Measurements from ENCODE around the gene SPEM2.

The SPEM2 gene

DNA sequence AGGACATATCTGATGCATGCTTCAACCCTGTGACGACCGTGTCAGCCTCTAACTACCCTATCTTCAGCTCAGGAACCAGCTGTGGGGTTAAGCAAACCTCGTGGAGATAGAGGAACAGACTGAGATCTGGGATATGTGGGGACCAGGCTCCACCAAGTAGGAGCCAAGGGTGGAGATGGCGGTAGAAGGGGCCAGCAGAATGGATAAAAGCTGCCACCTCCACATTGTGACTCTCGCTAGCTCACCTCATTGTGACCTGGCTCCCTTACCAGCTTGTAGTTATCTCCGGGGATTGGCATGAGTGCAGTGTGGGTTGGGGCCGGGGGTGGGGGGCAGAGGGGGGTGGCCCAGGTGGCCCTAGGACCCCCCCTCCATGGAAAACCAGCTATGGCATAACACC, at the start of gene SPEM2:
TSS of gene SPEM2 (plus strand) at position 301 of the 400 bp plus-strand sequence. CDS start at position 374, 73 bp downstream.
- Mint-ChIP-seq H3K27me3 (no peaks in the 10 kb centered on the region), H3K4me3 (no peak within 1 kb of the TSS), H3K36me3 (ENCODE audit: low read depth) (no peaks in the 10 kb centered on the region), H3K4me1 (ENCODE audit: low read depth) (no peaks in the 10 kb centered on the region), H3K9me3 (no peaks in the 10 kb centered on the region), H3K27ac (peak within 1 kb of the TSS; percentile 0)

DNA sequence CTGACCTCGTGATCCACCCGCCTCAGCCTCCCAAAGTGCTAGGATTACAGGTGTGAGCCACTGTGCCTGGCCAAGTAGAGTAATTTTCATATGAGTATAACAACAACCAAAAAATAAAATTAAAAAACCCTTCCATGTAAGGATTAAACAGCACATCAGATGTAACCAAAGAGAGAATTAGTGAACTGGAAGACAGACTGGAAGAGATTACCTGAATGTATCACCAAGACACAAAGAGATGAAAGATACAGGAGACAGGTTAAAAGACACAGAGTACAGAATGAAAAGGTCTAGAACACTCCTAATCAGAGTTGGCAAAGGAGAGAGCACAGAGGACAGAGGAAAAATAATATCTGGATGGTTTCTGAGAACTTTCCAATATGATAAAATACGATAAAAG, 46.3 kb upstream of the SPEM2 start:
- Mint-ChIP-seq H3K9me3 (peaks cover 5% of the 10 kb centered on the region), H3K4me1 (ENCODE audit: low read depth) (no peaks in the 10 kb centered on the region), H3K36me3 (ENCODE audit: low read depth) (no peaks in the 10 kb centered on the region), H3K27ac (no peak overlapping the region), H3K4me3 (no peak overlapping the region), H3K27me3 (peaks cover 46% of the 10 kb centered on the region)

DNA sequence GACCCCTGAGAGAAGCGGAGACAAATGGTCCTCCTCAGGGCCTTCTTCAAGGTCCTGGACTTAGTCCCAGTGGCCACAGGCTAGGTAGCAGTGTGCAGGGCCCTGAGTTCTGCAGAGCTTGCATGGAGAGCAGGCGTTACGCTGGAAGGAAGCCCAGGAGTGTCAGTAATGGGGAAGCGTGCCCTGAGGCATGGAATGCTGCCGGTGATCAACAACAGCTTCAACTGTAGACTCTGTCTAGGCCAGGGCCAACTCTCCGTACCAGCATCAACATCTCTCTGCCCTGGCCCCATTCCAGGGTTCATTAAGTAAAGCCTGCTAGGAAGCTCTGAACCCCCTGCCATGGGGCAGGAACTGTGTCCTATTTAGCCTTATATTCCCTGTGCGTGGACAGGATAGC, 45.1 kb upstream of the SPEM2 start:
- no peaks in the 10 kb centered on the region for H3K36me3 Mint-ChIP-seq (ENCODE audit: low read depth)

DNA sequence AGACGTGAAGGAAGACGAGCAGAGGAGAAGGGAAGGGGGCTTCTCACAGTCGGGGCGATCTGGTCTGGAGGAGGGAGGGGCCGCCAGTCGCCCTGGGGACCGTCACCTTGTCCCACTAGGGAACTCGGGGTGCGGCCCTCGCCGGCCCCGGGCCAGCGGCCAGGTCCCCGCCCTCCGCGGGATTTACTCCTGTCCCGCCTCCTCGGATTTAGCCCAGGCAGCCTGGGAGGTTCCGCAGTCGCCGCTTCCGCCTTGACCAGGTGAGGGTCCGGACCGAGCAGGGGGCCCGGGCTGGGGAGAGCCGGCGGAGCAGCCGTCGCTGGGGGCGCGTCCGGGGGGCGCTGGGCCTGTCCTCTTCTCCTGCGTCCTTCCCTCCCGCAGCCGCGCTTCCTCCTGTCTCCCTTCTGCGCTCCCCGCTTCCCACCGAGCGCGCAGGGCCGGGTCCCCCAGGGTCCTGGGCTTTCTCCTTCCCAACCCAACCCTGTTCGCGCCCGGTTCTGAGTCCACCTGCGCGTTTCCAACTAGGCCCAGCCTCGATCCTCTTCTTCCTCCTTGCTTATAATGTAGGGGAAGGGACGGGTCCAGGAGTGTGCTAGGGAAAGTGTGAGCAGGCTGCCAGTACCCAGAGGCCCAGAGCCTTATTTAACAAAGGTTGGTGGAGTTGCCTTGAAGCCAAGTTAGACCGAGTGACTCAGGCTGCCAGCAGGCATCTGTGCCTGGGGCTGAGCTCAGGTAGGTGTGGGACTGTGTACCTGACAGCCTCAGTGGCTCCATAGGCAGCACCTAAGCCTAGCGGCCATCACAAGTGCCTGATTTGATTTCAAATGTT, 44.3 kb upstream of the SPEM2 start, which contains the start of gene TNK1:
TSS of gene TNK1 (plus strand) at position 235 of the 829 bp plus-strand sequence. CDS start 1,838 bp downstream, outside the sequence.
- H3K9me3 Mint-ChIP-seq, result peaks cover 5% of the 10 kb centered on the region
- H3K4me3 Mint-ChIP-seq, result no peak within 1 kb of the TSS
- H3K36me3 Mint-ChIP-seq (ENCODE audit: low read depth), result no peaks in the 10 kb centered on the region
- peaks cover 46% of the 10 kb centered on the region for H3K27me3 Mint-ChIP-seq
- no peak within 1 kb of the TSS for H3K27ac Mint-ChIP-seq
- no peaks in the 10 kb centered on the region for H3K4me1 Mint-ChIP-seq (ENCODE audit: low read depth)

More for the DNA sequence above, 45.1 kb upstream of the SPEM2 start:
- Mint-ChIP-seq H3K4me1 (ENCODE audit: low read depth) (no peaks in the 10 kb centered on the region), H3K4me3 (no peak overlapping the region), H3K27me3 (peaks cover 46% of the 10 kb centered on the region), H3K27ac (no peak overlapping the region), H3K9me3 (peaks cover 5% of the 10 kb centered on the region)

DNA sequence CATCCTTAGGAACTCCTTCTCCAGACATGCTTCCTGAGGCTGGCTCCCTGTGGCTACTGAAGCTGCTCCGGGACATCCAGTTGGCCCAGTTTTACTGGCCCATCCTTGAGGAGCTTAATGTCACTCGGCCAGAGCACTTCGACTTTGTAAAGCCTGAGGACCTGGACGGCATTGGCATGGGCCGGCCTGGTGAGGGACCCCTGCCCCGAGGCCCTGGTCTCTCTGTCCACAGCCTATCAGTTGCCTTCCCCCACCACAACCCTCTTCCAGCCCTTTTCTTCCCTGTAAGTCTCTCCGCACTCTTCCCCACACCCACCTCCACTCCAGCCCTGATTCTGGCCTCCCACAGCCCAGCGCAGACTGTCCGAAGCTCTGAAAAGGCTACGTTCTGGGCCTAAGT, 42.5 kb upstream of the SPEM2 start:
- peaks cover 5% of the 10 kb centered on the region for H3K9me3 Mint-ChIP-seq
- peaks cover 39% of the 10 kb centered on the region for H3K27me3 Mint-ChIP-seq
- H3K4me1 Mint-ChIP-seq (ENCODE audit: low read depth), result no peaks in the 10 kb centered on the region
- H3K27ac Mint-ChIP-seq, result no peak overlapping the region
- H3K36me3 Mint-ChIP-seq (ENCODE audit: low read depth), result no peaks in the 10 kb centered on the region
- H3K4me3 Mint-ChIP-seq, result no peak overlapping the region

DNA sequence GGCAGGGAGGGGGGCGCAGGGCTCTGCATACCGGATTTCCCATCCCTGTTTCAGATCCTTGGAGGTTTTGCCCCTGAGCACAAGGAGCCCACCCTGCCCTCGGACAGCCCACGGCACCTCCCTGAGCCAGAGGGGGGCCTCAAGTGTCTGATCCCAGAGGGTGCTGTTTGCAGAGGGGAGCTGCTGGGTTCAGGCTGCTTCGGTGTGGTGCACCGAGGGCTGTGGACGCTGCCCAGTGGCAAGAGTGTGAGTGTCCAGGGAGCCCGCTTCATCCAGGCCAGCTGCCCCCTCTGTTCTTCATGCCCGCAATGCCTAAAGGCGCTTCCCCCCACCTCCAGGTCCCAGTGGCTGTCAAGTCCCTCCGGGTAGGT, 42.1 kb upstream of the SPEM2 start:
- Mint-ChIP-seq H3K27ac (no peak overlapping the region), H3K27me3 (peaks cover 37% of the 10 kb centered on the region), H3K4me3 (peak overlapping the region; percentile 32), H3K36me3 (ENCODE audit: low read depth) (no peaks in the 10 kb centered on the region), H3K9me3 (peaks cover 5% of the 10 kb centered on the region), H3K4me1 (ENCODE audit: low read depth) (no peaks in the 10 kb centered on the region)

DNA sequence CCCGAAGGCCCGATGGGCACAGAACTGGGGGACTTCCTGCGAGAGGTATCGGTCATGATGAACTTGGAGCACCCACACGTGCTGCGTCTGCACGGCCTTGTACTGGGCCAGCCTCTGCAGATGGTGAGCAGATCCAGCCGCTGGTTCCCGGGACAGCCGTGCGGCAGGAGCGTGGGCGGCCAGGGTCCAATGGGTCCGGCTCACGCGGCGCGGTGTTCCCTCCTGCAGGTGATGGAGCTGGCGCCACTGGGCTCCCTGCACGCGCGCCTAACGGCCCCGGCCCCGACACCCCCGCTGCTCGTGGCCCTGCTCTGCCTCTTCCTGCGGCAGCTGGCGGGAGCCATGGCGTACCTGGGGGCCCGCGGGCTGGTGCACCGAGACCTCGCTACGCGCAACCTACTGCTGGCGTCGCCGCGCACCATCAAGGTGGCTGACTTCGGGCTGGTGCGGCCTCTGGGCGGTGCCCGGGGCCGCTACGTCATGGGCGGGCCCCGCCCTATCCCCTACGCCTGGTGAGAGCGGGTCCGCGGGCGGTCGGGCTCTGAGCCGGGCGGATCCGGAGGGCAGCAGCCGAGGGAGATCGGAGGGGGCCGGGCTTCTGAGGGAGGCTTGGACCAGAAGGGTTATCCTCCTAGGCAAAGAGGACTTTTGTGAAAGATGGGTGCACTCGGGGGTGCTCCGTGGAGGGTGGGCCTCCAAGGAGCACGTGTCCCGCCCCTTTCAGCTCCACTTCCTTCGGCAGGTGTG, 41.5 kb upstream of the SPEM2 start:
- Mint-ChIP-seq H3K36me3 (ENCODE audit: low read depth) (peaks cover 5% of the 10 kb centered on the region), H3K9me3 (peaks cover 5% of the 10 kb centered on the region), H3K27me3 (peaks cover 36% of the 10 kb centered on the region), H3K4me3 (peak overlapping the region; percentile 78), H3K4me1 (ENCODE audit: low read depth) (no peaks in the 10 kb centered on the region), H3K27ac (peak overlapping the region; percentile 68)

DNA sequence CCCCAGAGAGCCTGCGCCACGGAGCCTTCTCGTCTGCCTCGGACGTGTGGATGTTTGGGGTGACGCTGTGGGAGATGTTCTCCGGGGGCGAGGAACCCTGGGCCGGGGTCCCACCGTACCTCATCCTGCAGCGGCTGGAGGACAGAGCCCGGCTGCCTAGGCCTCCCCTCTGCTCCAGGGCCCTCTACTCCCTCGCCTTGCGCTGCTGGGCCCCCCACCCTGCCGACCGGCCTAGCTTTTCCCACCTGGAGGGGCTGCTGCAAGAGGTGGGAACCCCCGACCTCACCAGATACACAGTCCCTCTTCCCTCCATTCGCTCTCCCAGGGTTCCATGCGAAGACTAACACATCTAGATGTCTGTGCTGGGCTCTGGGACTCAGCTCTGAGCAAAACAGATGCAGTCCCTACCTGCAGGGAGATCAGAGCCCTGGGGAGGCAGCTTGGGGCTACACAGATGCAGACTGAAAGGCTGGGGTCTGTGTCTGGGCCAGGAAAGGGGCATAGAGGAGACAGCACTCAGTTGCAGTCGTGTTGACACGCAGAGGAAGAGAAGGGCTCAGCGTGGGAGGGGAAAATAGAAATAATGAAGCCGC, 40.8 kb upstream of the SPEM2 start:
- Mint-ChIP-seq H3K4me3 (peak overlapping the region; percentile 78), H3K4me1 (ENCODE audit: low read depth) (no peaks in the 10 kb centered on the region), H3K9me3 (no peaks in the 10 kb centered on the region), H3K36me3 (ENCODE audit: low read depth) (peaks cover 10% of the 10 kb centered on the region), H3K27ac (peak overlapping the region; percentile 68), H3K27me3 (peaks cover 30% of the 10 kb centered on the region)

DNA sequence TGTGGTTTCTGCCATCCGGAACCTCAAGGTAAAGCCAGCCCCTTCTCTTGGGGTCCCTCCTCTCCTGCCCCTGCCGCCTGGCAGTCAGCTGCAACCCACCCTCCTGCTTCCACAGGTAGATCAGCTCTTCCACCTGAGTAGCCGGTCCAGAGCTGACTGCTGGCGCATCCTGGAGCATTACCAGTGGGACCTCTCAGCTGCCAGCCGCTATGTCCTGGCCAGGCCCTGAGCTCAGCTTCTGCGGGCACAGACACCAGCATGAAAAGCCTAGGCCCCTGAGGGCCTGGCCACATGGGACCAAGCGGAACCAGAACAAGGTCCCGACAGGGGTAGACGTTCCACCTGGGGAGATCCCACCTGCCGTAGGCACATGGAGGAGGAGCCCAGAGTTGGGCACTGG, 36.6 kb upstream of the SPEM2 start:
- Mint-ChIP-seq H3K27me3 (no peaks in the 10 kb centered on the region), H3K36me3 (ENCODE audit: low read depth) (peaks cover 30% of the 10 kb centered on the region), H3K4me1 (ENCODE audit: low read depth) (peaks cover 9% of the 10 kb centered on the region), H3K9me3 (no peaks in the 10 kb centered on the region), H3K4me3 (no peak overlapping the region), H3K27ac (no peak overlapping the region)

DNA sequence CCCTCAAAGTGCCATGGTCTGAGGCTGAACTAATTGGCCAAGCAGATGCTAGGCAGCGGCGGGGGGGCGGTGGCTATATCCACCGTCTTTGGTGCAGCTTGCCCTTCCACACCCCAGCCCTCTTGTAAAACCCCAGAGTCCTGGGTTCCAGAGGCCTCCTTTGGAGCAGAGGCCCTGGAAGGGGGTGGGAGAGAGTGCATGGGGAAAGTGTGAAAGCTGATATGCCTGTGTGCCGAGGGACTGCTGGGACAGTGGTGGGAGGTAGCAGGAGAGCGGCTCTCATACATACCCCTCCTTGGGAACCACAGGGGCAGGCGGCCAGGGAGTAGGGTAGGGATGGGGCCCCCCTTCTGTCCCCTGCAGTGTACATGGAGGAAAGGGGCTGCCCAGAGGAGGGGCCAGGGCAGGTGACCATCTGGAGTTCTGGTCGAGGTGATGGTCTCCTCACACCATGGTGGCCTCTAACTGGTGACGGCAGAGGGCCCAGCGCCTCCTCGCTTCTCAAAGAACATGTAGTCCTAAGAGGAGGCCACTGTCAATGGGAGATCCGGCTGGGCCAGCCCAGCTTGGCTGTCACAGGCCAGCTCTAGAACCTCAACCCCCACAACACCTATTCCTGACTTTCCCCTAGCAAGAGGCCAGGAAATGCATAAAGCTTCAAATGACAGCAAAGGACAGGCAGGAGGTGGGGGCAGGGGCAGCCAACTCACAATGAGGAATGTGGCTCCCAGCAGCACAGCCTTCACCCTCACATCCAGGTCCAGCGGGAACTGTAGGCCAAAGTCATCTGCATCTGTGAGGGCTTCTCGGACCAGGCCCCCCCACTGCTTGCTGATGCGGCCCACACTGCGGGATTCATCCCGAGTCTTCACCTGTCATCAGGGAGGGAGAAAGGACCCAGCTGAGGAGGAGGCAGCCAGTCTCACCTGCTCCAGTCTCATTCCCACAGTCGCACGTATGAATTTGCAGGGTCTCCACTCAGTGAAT, 35.2 kb upstream of the SPEM2 start:
- peaks cover 15% of the 10 kb centered on the region for H3K4me1 Mint-ChIP-seq (ENCODE audit: low read depth)
- no peak overlapping the region for H3K27ac Mint-ChIP-seq
- H3K9me3 Mint-ChIP-seq, result no peaks in the 10 kb centered on the region
- no peak overlapping the region for H3K4me3 Mint-ChIP-seq
- H3K36me3 Mint-ChIP-seq (ENCODE audit: low read depth), result peaks cover 33% of the 10 kb centered on the region
- H3K27me3 Mint-ChIP-seq, result no peaks in the 10 kb centered on the region

DNA sequence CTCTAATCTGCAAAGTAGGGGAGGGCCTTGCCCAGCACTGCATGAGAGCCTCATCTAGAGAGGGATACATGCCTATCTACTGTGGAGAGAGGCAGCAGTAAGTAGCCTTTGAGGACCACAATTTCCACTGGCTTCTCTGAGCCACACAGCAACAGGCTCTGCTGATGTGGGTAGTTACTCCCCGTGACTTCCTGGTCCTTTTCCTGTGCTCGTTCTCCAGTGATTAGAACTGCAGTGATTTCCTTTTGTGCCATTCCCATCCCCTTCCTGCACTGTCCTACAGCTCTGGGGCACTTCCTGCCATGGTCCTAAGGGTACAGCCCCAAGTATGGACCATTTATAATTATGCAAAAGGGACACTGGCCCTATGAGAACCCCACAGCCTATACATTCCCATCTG, 34.1 kb upstream of the SPEM2 start:
- peaks cover 33% of the 10 kb centered on the region for H3K36me3 Mint-ChIP-seq (ENCODE audit: low read depth)
- no peaks in the 10 kb centered on the region for H3K27me3 Mint-ChIP-seq
- no peak overlapping the region for H3K27ac Mint-ChIP-seq
- peaks cover 16% of the 10 kb centered on the region for H3K4me1 Mint-ChIP-seq (ENCODE audit: low read depth)
- H3K9me3 Mint-ChIP-seq, result no peaks in the 10 kb centered on the region
- no peak overlapping the region for H3K4me3 Mint-ChIP-seq

DNA sequence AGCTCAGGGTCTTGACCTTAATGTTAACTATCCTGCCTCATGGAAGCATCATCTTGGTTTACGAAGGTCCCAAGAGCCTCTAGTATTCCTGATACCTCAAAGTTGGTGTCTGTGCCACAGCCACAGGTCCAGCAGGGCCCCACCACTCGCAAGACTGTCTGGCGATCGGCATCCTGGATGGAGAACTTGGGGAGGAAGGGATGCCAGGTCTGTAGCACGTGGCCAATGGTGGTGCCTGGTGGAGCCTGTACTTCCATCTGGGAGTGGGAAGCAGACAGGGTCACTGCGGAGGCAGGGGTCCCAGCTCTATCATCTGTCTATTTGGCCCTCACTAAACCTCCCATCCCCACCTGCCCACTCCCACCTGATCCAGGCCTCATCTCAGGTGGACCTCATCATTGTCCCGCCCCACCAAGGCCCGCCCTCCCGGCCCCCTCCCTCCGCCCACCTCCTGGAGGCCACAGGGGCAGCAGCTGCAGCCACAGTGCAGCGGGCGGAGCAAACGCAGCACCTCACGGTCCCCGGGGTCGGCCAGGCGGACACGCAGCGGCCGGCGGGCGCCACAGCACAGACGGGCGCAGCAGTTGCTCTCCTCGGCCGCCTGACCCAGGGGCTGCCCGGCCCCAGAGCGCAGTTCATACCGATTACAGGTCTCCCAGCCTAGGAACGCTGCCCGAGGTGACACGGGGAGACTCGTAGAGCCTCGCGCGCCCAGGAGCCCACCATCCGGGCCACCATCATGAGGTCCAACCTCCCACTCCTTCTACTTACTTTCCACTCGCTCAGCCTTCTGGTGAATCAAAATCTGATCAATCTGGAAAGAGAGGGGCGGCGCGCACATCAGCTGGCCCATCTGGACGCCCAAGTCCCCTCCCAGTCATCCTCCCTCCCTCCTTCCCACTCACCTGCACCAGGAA, 32.5 kb upstream of the SPEM2 start:
- no peak overlapping the region for H3K27ac Mint-ChIP-seq
- H3K27me3 Mint-ChIP-seq, result no peaks in the 10 kb centered on the region
- H3K4me3 Mint-ChIP-seq, result peak overlapping the region; percentile 93
- peaks cover 33% of the 10 kb centered on the region for H3K36me3 Mint-ChIP-seq (ENCODE audit: low read depth)
- no peaks in the 10 kb centered on the region for H3K9me3 Mint-ChIP-seq
- peaks cover 16% of the 10 kb centered on the region for H3K4me1 Mint-ChIP-seq (ENCODE audit: low read depth)

DNA sequence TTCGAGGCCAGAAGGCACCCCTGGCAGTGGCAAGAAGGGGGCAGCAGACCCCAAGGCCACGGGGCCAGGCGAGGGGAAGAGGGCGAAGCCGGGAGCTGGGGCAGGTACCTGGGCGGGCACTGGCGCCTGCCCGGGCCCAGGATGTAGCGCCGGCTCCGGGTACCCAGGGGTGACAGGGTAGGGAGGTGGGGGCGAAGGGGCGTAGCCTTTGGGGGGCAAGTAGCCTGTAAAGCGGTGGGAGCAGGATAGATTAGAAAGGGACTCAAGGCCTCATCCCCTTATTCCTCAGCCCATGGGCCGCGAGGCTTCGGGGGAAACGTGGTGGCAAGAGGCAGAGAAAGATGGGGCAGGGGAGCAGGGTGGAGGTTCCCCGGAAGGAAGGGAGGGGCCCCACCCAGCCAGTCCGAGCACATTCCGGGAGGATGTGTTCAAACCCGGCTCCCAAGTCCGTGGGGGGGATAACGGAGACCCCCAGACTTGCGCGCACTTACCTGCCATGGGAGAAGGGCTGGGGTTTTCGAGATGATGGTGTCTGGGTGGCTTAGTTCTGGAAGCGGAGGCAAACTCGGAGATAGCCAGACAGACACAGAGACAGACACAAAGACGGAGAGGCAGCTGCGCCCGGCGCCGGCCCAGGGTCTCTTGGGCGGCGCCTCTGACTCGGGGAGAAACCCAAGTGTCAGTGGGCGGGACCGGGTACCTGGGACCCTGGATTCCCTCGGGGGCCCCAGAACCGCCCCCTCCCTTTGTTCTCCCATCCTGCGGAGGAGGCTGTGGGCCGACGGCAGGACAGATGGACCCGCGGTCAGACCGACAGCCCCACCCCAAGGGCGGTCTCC, 31.6 kb upstream of the SPEM2 start:
- no peaks in the 10 kb centered on the region for H3K9me3 Mint-ChIP-seq
- peaks cover 16% of the 10 kb centered on the region for H3K4me1 Mint-ChIP-seq (ENCODE audit: low read depth)
- H3K27ac Mint-ChIP-seq, result peak overlapping the region; percentile 75
- H3K36me3 Mint-ChIP-seq (ENCODE audit: low read depth), result peaks cover 28% of the 10 kb centered on the region
- peak overlapping the region; percentile 93 for H3K4me3 Mint-ChIP-seq
- no peaks in the 10 kb centered on the region for H3K27me3 Mint-ChIP-seq

All from stimulated activated naive CD8-positive, alpha-beta T cell treated with anti-CD3 and anti-CD28 coated beads, Interleukin-15, Interleukin-2, amounts not matched to agents 100 ng/mL and 50 ng/mL, for 24 hours (primary cell).